GM12878 (cell line): ENCODE data around the gene CCP110. TPM values are rescaled to one million over a fixed set of nuclear protein-coding genes. Genes with fewer than 3 reads are reported as not detected.

Experiments
- ATAC-seq: fragments of 200-7000 bp; cut with Tn5 transposase; 3 replicates; pipeline ENCODE4 v1.9.1; 2020; ENCODE audit warnings: mild to moderate bottlenecking, moderate library complexity
- BruUV-seq: library from RNA; stranded (reverse); fragments of 400-500 nt; replicated peaks from 2 replicates; lab custom pipeline; 2021; lab: Mats Ljungman, UMichigan
- CTCF ChIA-PET: fragments of 300-600 bp; sonication (Branson Sonifier 250); formaldehyde crosslinking; extraction: SDS; loops from one replicate; lab custom pipeline; 2021; ENCODE audit warnings: inconsistent platforms; lab: Yijun Ruan, JAX
- POLR2A ChIA-PET: fragments of 350-600 bp; formaldehyde crosslinking; extraction: SDS; loops from one replicate; lab custom pipeline; 2021; ENCODE audit warnings: inconsistent platforms; lab: Charles Lee
- RAD21 ChIA-PET: fragments of 300-600 bp; sonication (Branson Sonifier 250); formaldehyde crosslinking; loops from one replicate; lab custom pipeline; 2023; ENCODE audit warnings: antibody characterized with exemption; ENCODE audit not compliant: unreplicated experiment; lab: Charles Lee
- SMC1A ChIA-PET: fragments of 300-600 bp; sonication (Branson Sonifier 250); formaldehyde crosslinking; loops from one replicate; lab custom pipeline; 2023; ENCODE audit not compliant: unreplicated experiment, uncharacterized antibody; lab: Charles Lee
- DNase-seq: peaks from one replicate; pipeline ENCODE4 v3.0.0-alpha.2; 2011; ENCODE audit warnings: low read depth, low spot score
- FAIRE-seq: peaks from 3 replicates; lab custom pipeline; 2011; peaks lifted over from hg19 to GRCh38; lab: Jason Lieb, UNC
- H2AFZ ChIP-seq: 2 replicates; pipeline ENCODE4 v1.6.0; 2011; ENCODE audit warnings: low read depth, low read length, control low read depth; ENCODE audit not compliant: control insufficient read depth
- H3K27ac ChIP-seq: 2 replicates; pipeline ENCODE4 v1.5.1; 2011; ENCODE audit warnings: control low read depth; ENCODE audit not compliant: control insufficient read depth, insufficient read depth
- H3K27me3 ChIP-seq, 2 experiments: replicated peaks in 1 of 2; 2 replicates each; pipeline versions ENCODE4 v1.6.0 to v1.6.1; 2011; ENCODE audit warnings: low read length in 1 of 2; ENCODE audit not compliant: control insufficient read depth in 2 of 2, insufficient read depth in 2 of 2
- H3K36me3 ChIP-seq, 2 experiments: 2 replicates each; pipeline ENCODE4 v1.5.1; 2011; ENCODE audit warnings: low read length in 1 of 2; ENCODE audit not compliant: control insufficient read depth in 2 of 2, insufficient read depth in 2 of 2
- H3K4me1 ChIP-seq: 2 replicates; pipeline ENCODE4 v1.6.1; 2011; ENCODE audit warnings: mild to moderate bottlenecking, low read length, moderate library complexity, mixed read lengths; ENCODE audit not compliant: control insufficient read depth, insufficient read depth
- H3K4me2 ChIP-seq: 2 replicates; pipeline ENCODE4 v1.6.0; 2011; ENCODE audit warnings: control low read depth; ENCODE audit not compliant: control insufficient read depth, insufficient read depth
- H3K4me3 ChIP-seq: fragments of 200-600 bp; sonication (generic); 2 replicates; pipeline ENCODE4 v1.5.1; 2016
- H3K79me2 ChIP-seq: 2 replicates; pipeline ENCODE4 v1.6.0; 2011; ENCODE audit warnings: low read length; ENCODE audit not compliant: control insufficient read depth, insufficient read depth
- H3K9ac ChIP-seq: 2 replicates; pipeline ENCODE4 v1.8.0; 2011; ENCODE audit warnings: low read length, control low read depth, mixed read lengths; ENCODE audit not compliant: control insufficient read depth, insufficient read depth
- H3K9me3 ChIP-seq: replicated peaks from 3 replicates; pipeline ENCODE4 v1.5.1; 2011; ENCODE audit warnings: mild to moderate bottlenecking, low read length; ENCODE audit not compliant: control insufficient read depth, insufficient read depth
- H4K20me1 ChIP-seq: 2 replicates; pipeline ENCODE4 v1.6.0; 2011; ENCODE audit not compliant: control insufficient read depth, insufficient read depth
- CBX5 ChIP-seq: sonication (generic); IDR thresholded peaks from 2 replicates; pipeline ENCODE4 v1.6.1; 2016; ENCODE audit warnings: low read depth, moderate library complexity, mild to moderate bottlenecking, inconsistent platforms
- CHD2 ChIP-seq: IDR thresholded peaks from 2 replicates; pipeline ENCODE4 v1.6.1; 2011; ENCODE audit warnings: low read depth, low read length, improper control_type of control experiment, borderline replicate concordance
- CREM ChIP-seq: IDR thresholded peaks from 2 replicates; pipeline ENCODE4 v1.6.1; 2014; ENCODE audit warnings: antibody characterized with exemption, low read depth
- GATAD2B ChIP-seq: fragments of 450-650 bp; conservative IDR thresholded peaks from 2 replicates; pipeline ENCODE4 v1.6.1; 2017; ENCODE audit warnings: low read depth, mild to moderate bottlenecking, moderate library complexity
- IKZF2 ChIP-seq, 2 experiments: fragments of 450-650 bp; IDR thresholded peaks; 2 replicates each; pipeline ENCODE4 v1.6.1; 2017; ENCODE audit warnings: mild to moderate bottlenecking in 2 of 2, moderate library complexity in 2 of 2
- IRF4 ChIP-seq: IDR thresholded peaks from 2 replicates; pipeline ENCODE4 v1.6.1; 2011; ENCODE audit warnings: low read depth, low read length
- JUNB ChIP-seq: IDR thresholded peaks from 2 replicates; pipeline ENCODE4 v1.6.1; 2016; ENCODE audit warnings: antibody characterized with exemption, mild to moderate bottlenecking
- LARP7 ChIP-seq: fragments of 450-650 bp; IDR thresholded peaks from 2 replicates; pipeline ENCODE4 v1.6.1; 2017; ENCODE audit warnings: mild to moderate bottlenecking
- NFYA ChIP-seq: IDR thresholded peaks from 2 replicates; pipeline ENCODE4 v1.6.1; 2011; ENCODE audit warnings: low read depth, mild to moderate bottlenecking, low read length, improper control_type of control experiment, borderline replicate concordance
- PKNOX1 ChIP-seq: fragments of 450-650 bp; IDR thresholded peaks from 2 replicates; pipeline ENCODE4 v1.6.1; 2016; ENCODE audit warnings: mild to moderate bottlenecking
- RAD21 ChIP-seq: IDR thresholded peaks from 2 replicates; pipeline ENCODE4 v1.6.1; 2011; ENCODE audit warnings: mild to moderate bottlenecking, low read depth, low read length, moderate library complexity; ENCODE audit not compliant: insufficient read depth
- RCOR1 ChIP-seq: conservative IDR thresholded peaks from 2 replicates; pipeline ENCODE4 v1.6.1; 2012; ENCODE audit warnings: low read depth, low read length, improper control_type of control experiment
- SMAD5 ChIP-seq: IDR thresholded peaks from 2 replicates; pipeline ENCODE4 v1.6.1; 2016; ENCODE audit warnings: antibody characterized with exemption, low read depth
- SREBF1 ChIP-seq: IDR thresholded peaks from 2 replicates; pipeline ENCODE4 v1.6.1; 2012; ENCODE audit warnings: mild to moderate bottlenecking, low read length
- SUPT20H ChIP-seq: IDR thresholded peaks from 2 replicates; pipeline ENCODE4 v1.6.1; 2011; ENCODE audit warnings: low read depth, mild to moderate bottlenecking, low read length, moderate library complexity, borderline replicate concordance; ENCODE audit not compliant: control insufficient read depth
- ZNF622 ChIP-seq: fragments of 450-650 bp; IDR thresholded peaks from 2 replicates; pipeline ENCODE4 v1.6.1; 2017; ENCODE audit warnings: mild to moderate bottlenecking, inconsistent platforms
- WGBS: methylation state at CpG from one replicate; pipeline ENCODE4 v1.1.6; 2016; ENCODE audit warnings: low lambda C conversion rate; ENCODE audit not compliant: insufficient replicate concordance, insufficient coverage; ENCODE audit errors: missing lambda C conversion rate; 5-methylcytosine and 5-hydroxymethylcytosine counted together
- in situ Hi-C: fragments of 300-500 bp; cut with MboI; formaldehyde crosslinking; loops from 9 replicates; pipeline ENCODE4 v1.14.3; 2018; ENCODE audit warnings: mixed read lengths
- intact Hi-C: fragments of 100-400 bp; cut with micrococcal nuclease; formaldehyde crosslinking; loops from one replicate; pipeline ENCODE4 v1.14.2; 2022; ENCODE audit not compliant: unreplicated experiment
- polyA plus RNA-seq, 11 experiments: library from polyadenylated mRNA; depleted of rRNA in 4 of 11; unstranded in 6 of 11; stranded (reverse) in 5 of 11; fragments of >200 nt; fragmentation: Nextera tagmentation in 4 of 11; fragmentation: Illumina TruSeq in 1 of 11; extraction: Ambion mirVana in 4 of 11; extraction: Trizol in 1 of 11; gene quantifications; 1 replicate in 1 of 11; 2 replicates in 10 of 11; pipeline versions ENCODE4 v1.2.1 to v1.2.3, GENCODE V29; 2011 to 2016; ENCODE audit warnings: inconsistent platforms in 2 of 11, missing spikeins in 2 of 11, low read depth in 1 of 11
- total RNA-seq, 4 experiments: library from RNA; depleted of rRNA in 3 of 4; stranded (reverse); fragments of >200 nt in 3 of 4; fragmentation: Illumina TruSeq in 1 of 4; extraction: Trizol in 1 of 4; gene quantifications; 2 replicates each; pipeline versions ENCODE4 v1.2.1 to v1.2.3, GENCODE V29; 2013 to 2021
- TF ChIP-seq, protein P1 (sequence below): fragments of 450-650 bp; IDR thresholded peaks from 2 replicates; pipeline ENCODE4 v1.6.1; 2018; ENCODE audit warnings: borderline replicate concordance, mild to moderate bottlenecking; ENCODE audit not compliant: partially characterized antibody
- TF ChIP-seq, protein P2 (sequence below): IDR thresholded peaks from 2 replicates; pipeline ENCODE4 v1.6.1; 2011; ENCODE audit warnings: low read depth, mild to moderate bottlenecking, low read length, moderate library complexity, borderline replicate concordance; ENCODE audit errors: extremely low read depth
- TF ChIP-seq, protein P3 (sequence below): fragments of 450-650 bp; formaldehyde crosslinking; IDR thresholded peaks from 2 replicates; pipeline ENCODE4 v1.5.0; 2022; ENCODE audit warnings: mild to moderate bottlenecking, missing genetic modification characterization

The CCP110 gene
- total and polyA plus RNA-seq, 10 of the 15 experiments (the other 5 are each of a cell fraction or from before 2014, with no cell fraction given), result 6.4 to 38.1 (median 26.7) TPM

DNA sequence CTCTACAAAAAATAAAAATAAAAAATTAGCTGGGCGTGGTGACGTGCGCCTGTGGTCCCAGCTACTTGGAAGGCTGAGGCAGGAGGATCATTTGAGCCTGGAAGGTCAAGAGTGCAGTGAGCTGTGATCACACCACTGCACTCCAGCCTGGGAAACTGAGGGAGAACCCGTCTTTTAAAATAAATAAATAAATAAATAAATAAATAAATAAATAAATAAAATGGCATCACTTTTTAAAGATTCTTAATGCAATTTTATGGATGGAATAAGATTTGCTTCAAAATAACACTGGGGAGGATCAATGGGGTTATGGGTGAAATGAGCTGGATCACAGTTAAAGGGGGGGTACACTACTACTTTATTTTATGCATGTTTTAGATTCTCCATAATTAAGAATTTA is 16.8 kb upstream of the CCP110 start:
- Histone ChIP-seq H3K4me3 (no peak overlapping the region), H3K9ac (no peak overlapping the region), H3K4me1 (no peaks in the 10 kb centered on the region), H3K4me2 (no peak overlapping the region), H3K79me2 (no peaks in the 10 kb centered on the region), H3K9me3 (no peaks in the 10 kb centered on the region), H3K27ac (no peak overlapping the region), H3K27me3 (no peaks in the 10 kb centered on the region), H4K20me1 (no peaks in the 10 kb centered on the region), H3K36me3 (peaks cover 5 to 23% of the 10 kb centered on the region in 2 experiments), H2AFZ (no peak overlapping the region)
- RAD21 ChIA-PET, result no interaction called here
- 96% methylated on average over 4 of the region's 4 CpGs for WGBS
- intact Hi-C loops, result loop anchor here (10.0 kb wide), 1 partner anchor 342 kb away; the partner anchor contains the start of gene SYT17
- POLR2A ChIA-PET, result no interaction called here
- in situ Hi-C loops, result no loop called here
- SMC1A ChIA-PET, result interaction anchor here (1.1 to 1.3 kb wide), 2 partner anchors 10 to 14 kb away, joined by 3 to 5 read pairs; no protein-coding TSS in a partner anchor
- ATAC-seq, result no peak
- CTCF ChIA-PET, result interaction anchor here (1.5 kb wide), 1 partner anchor 10 kb away, joined by 6 read pairs; no protein-coding TSS in a partner anchor
- BruUV-seq, result no TSS peak
- DNase-seq, result no peak
- FAIRE-seq, result no peak
- TF ChIP-seq SREBF1 (no peak), IKZF2 (IDR thresholded peaks at IDR 0.05) (no peak), CHD2 (no peak), CREM (no peak), JUNB (no peak), GATAD2B (no peak), SUPT20H (no peak), ZNF622 (no peak), NFYA (no peak), LARP7 (no peak), IRF4 (no peak), RAD21 (no peak), PKNOX1 (no peak), SMAD5 (no peak), CBX5 (no peak), RCOR1 (no peak)
- TF ChIP-seq, protein P1, sequence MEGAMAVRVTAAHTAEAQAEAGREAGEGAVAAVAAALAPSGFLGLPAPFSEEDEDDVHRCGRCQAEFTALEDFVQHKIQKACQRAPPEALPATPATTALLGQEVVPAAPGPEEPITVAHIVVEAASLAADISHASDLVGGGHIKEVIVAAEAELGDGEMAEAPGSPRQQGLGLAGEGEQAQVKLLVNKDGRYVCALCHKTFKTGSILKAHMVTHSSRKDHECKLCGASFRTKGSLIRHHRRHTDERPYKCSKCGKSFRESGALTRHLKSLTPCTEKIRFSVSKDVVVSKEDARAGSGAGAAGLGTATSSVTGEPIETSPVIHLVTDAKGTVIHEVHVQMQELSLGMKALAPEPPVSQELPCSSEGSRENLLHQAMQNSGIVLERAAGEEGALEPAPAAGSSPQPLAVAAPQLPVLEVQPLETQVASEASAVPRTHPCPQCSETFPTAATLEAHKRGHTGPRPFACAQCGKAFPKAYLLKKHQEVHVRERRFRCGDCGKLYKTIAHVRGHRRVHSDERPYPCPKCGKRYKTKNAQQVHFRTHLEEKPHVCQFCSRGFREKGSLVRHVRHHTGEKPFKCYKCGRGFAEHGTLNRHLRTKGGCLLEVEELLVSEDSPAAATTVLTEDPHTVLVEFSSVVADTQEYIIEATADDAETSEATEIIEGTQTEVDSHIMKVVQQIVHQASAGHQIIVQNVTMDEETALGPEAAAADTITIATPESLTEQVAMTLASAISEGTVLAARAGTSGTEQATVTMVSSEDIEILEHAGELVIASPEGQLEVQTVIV, result no peak
- TF ChIP-seq, protein P2, sequence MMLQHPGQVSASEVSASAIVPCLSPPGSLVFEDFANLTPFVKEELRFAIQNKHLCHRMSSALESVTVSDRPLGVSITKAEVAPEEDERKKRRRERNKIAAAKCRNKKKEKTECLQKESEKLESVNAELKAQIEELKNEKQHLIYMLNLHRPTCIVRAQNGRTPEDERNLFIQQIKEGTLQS, result no peak
- TF ChIP-seq, protein P3, sequence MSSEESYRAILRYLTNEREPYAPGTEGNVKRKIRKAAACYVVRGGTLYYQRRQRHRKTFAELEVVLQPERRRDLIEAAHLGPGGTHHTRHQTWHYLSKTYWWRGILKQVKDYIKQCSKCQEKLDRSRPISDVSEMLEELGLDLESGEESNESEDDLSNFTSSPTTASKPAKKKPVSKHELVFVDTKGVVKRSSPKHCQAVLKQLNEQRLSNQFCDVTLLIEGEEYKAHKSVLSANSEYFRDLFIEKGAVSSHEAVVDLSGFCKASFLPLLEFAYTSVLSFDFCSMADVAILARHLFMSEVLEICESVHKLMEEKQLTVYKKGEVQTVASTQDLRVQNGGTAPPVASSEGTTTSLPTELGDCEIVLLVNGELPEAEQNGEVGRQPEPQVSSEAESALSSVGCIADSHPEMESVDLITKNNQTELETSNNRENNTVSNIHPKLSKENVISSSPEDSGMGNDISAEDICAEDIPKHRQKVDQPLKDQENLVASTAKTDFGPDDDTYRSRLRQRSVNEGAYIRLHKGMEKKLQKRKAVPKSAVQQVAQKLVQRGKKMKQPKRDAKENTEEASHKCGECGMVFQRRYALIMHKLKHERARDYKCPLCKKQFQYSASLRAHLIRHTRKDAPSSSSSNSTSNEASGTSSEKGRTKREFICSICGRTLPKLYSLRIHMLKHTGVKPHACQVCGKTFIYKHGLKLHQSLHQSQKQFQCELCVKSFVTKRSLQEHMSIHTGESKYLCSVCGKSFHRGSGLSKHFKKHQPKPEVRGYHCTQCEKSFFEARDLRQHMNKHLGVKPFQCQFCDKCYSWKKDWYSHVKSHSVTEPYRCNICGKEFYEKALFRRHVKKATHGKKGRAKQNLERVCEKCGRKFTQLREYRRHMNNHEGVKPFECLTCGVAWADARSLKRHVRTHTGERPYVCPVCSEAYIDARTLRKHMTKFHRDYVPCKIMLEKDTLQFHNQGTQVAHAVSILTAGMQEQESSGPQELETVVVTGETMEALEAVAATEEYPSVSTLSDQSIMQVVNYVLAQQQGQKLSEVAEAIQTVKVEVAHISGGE (CRISPR knock-in tag), result no peak
